GM04504 (cell line): Measurements from ENCODE around the gene RIN2.
A peak's percentile ranks its signal among the peaks of the same experiment; 100 is the strongest.

Source experiments
- DNase-seq: peaks from one replicate; pipeline ENCODE4 v3.0.0-alpha.2; 2012; ENCODE audit warnings: low read depth

Gene RIN2, protein sequence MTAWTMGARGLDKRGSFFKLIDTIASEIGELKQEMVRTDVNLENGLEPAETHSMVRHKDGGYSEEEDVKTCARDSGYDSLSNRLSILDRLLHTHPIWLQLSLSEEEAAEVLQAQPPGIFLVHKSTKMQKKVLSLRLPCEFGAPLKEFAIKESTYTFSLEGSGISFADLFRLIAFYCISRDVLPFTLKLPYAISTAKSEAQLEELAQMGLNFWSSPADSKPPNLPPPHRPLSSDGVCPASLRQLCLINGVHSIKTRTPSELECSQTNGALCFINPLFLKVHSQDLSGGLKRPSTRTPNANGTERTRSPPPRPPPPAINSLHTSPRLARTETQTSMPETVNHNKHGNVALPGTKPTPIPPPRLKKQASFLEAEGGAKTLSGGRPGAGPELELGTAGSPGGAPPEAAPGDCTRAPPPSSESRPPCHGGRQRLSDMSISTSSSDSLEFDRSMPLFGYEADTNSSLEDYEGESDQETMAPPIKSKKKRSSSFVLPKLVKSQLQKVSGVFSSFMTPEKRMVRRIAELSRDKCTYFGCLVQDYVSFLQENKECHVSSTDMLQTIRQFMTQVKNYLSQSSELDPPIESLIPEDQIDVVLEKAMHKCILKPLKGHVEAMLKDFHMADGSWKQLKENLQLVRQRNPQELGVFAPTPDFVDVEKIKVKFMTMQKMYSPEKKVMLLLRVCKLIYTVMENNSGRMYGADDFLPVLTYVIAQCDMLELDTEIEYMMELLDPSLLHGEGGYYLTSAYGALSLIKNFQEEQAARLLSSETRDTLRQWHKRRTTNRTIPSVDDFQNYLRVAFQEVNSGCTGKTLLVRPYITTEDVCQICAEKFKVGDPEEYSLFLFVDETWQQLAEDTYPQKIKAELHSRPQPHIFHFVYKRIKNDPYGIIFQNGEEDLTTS

DNA sequence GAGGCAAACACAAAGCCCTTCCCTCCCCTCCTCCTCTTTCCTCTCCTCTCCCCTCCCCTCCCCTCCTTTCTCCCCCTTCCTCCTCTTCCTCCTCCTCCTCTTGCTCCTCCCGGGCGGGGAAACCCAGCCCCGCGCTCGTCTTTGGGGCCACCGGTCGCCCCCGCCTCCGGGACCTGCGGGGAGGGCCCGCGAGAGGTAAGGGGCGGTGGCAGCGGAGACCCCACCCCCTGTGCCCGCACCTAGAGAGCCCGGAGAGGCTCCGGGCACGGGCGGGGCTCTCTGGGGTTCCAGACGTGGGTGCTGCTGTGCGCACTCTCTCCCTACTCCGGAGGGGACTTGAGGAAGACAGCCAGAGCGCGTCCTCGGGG is at the start of gene RIN2:
TSS of gene RIN2 (plus strand) at position 126 of the 368 bp plus-strand sequence. CDS start 131,344 bp downstream, outside the sequence.
- no peak for DNase-seq

DNA sequence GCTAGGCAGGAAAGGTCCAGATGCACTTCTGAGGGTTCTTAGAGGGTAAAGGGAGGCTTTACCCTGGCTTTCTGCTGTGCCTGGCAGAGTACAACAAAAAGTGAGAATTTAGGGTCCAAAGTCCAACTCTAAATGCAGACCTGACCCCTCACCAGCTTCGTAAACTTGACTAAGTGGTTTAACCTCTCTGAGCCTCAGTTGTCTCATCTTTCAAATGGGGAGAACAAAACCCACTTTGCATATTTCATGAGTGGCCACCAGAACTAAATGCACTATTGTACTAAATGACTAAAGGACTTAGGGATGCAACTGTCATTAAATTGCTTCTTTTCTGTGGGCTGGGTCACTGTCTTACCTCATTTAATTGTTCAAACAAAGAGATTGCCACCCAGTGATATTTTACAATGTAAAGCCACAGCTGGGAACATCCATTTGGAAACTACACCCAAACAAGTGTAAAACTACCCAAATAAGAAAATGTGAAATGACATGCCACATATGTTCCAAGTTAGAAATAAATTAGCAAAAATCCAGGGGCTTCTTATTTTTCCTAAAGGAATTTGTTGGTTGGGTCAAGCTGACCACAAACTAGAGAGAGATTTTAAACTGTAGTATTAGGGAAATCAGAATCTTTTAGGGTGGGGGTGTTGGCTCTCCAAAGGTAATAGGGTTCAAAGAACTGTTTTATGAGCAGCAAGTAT is 48.3 kb upstream of the RIN2 start:
- DNase-seq: no peak

DNA sequence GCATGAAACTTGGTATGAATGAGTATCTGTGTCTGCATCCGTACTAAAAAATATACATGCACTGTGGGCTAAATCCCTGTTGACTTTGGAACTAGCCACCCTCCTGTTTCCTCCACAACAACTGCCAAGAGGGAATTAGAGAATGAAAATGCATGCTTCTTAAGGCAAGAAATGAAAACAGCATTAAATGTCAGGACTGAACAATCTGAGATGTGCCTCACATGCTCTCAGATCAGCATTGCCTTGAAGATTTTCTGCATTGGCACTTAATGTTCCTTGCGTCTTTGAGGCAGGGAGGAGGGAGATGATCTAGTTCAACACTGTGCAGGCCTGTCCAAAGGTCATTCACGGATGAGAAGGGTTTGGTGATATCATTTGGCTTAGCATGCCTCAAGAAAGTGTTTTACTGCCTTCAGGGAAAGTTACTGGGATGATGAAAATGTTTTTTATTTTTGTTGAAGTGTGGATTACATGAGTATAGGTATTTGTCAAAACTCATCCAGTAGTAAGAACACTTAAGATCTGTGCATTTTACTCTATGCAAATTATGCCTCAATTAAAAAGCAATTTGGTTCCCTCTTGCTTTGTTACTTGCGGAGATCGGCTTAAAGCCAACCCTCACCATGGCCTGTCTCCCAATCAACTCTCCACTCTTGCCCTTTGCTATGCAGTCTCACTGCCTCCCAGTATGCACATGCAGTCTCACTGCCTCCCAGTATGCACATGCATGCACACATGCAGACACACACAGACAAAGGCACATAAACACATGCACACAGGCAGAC is 47.5 kb upstream of the RIN2 start:
- DNase-seq: no peak

DNA sequence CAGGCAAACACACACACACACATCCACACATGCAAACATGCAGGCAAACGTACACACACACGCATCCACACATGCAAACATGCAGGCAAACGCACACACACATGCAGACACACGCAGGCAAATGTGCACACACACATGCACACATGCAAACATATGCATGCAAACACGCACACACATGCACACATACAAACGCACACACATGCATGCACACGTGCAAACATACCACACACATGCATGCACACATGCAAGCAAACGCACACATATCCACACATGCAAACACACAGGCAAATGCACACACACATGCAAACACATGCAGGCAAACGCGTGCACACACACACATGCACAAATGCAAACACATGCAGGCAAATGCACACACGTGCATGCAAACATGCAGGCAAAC is 46.9 kb upstream of the RIN2 start:
- DNase-seq: no peak

DNA sequence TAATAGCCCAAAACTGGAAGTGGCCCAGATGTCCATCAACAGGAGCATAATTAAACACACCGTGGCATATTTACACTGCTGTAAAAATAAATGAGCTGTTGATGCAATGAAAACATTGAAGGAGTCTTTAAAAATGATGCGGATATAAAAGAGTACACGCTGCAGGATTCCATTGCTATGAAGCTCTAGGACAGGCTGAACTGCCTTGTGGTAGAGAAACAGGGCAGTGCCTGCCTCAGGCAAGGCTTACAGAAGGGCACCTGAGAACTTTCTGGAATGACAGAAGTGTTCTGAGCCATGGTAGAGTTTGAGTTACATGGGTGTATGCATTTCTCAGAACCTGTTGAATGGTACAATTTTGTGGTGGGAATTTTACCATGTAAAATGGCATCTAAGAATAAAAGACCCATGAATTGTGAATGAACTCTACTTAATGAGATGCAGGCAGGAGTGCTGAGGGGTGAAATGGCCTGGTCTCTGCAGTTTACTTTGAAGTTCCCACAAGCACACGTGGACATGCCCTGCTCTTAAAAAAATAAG is 45.3 kb upstream of the RIN2 start:
- DNase-seq: no peak

DNA sequence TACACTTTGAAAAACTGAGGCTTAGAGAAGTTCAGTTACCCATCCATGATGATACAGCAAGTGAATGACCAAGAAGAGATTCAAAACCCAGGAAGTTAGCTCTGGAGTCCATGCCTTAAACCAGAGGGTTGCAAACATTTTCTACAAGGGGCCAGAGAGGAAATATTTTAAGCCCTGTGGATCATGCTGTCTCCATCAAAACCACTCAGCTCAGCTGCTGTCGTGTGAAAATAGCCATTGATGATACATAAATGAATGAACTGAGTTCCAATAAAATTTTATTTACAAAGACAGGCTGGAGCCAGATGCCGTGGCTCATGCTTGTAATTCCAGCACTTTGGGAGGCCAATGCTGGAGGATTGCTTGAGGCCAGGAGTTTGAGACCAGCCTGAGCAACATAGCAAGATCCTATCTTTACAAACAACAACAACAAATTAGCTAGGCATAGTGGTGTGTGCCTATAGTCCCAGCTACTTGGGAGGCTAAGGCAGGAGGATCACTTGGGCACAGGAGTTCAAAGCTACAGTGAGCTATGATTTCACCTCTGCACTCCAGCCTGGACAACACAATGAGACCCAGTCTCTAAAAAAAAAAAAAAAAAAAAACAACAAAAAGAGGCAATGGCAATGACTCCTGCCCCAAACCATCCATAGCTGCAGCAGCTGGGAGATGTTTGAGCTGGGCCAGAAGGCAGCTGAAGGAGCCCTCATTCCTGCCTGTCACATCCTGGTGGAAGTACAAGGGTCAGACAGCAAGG is 44.1 kb upstream of the RIN2 start:
- DNase-seq: no peak

DNA sequence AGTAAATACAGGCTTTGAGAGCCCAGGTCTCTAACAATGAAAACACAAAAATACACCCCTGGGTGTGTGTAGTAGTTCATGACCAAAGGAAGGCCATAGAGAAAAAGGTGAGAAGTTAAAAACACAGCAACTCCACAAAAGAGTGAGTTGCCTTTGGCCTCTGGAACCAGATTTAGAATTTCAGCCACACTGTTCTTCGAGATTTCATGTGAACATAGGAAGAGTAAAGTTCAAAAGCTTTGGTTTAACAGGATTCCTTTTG is 43.5 kb upstream of the RIN2 start:
- no peak for DNase-seq

DNA sequence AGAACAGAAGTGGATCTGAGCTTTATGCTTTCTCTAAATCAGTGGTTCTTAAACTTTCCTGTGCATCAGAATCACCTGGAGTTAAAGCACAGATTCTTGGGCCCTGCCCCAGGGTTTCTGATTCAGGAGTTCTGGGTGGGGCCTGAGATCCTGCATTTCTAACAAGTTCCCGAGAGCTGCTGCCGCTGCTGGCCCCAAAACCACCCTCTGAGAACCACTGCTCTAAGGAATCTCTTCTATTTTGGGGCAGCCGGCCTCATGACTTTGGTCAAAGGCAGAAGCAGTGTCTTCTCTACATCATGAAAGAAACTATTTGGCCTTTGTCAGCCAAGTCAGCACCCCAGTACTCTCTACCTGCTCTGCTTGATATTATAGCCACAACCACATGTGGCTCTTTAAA is 42.1 kb upstream of the RIN2 start:
- no peak for DNase-seq

DNA sequence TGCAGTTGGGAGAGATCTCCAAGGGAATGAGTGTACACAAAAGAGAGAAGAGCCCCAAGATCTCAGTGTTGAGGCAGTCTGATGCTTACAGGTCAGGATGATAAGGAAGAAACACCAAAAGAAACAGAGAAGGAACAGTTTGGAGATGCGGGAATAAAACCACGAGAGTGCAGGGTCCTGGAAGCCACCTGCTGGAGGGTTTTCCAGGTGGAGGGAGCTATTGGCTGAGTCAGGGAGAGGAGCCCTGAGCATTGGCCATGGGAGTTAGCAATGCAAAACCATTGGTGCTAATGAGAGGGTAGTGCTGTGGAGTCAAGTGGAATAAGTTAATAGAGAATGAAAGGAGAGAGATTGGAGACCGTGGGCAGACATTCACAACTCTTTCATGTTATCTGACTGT is 39.2 kb upstream of the RIN2 start:
- DNase-seq: no peak

DNA sequence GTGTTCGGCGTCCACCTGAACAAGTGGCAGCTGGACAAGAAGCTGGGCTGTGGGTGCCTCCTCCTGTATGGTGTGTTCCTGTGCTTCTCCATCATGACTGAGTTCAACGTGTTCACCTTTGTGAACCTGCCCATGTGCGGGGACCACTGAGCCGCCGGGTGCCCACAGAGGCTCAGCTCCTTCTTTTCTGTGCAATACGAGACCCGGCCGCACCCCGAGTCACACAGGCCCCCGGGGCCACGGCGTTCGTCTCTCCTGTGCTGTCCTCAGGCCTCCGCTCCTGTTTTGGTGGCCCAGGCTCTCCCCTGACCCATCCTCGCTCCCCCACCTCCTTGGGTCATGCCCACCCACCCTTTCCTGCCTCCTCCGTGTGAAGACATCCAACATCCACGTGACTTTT is 37.1 kb upstream of the RIN2 start:
- DNase-seq: no peak

DNA sequence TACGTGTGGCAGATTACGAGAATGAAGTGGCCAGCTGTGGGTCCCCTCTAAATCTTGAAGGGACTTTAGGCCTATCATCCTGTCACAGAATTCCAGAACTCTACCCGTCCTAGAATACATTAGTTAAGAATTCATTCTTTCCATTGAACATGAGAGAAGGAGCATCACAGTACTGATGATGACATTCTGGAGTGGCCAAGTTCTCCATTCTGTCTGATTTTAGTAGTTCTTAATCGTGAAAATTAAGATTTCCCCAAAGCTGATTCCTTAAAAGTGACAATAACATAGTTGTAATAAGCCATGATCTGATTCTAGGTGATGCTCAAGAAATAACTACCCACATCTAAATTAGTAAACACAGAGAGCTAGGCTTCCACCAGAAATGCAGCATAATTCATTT is 35.0 kb upstream of the RIN2 start:
- DNase-seq: no peak

DNA sequence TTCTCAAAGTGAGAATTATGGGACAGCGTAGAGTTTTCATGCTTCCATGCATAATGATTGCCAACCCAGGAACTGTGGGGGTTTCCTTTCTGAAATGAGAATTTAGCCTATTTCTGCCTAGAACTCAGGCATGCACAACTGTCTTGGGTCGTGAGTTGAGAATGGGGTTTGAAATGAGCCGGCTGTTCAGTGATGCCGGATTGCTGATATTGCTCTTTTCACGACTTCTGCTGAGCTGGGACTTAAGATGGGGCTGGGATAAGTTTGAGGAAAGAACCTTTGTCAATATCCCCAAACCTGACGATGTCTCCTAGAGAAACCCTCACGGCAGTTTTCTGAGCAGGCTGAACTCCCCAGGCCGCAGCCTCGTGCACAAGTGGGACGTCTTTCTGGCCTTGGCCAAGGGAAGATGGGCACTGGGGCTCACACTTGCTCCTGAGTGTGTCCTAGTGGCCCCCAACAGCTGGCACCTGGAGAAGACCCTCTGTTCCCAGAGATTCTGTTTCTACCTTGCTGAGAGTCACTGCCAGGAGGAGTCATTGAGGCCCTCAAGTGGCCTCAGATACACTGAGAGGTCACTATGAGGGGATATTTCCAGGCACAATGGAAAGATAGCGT is 34.1 kb upstream of the RIN2 start:
- no peak for DNase-seq

DNA sequence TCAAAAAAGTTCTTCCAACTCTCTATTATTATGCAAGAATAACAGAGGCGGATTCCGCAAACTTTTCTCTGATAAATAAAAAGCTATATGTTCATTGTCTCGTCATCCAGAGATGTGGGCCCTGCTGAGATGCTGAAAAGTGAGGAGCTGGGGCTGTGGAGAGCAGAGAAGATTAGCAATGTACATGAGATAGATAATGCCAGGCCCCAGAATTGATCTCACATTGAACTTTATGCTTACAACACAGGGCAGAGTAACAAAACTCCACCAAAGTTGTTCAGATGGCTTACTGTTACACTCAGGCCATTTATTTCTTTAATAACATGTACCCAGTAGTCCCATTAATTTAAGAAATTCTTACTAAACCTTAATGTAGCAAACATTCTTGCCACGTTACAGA is 32.7 kb upstream of the RIN2 start:
- DNase-seq: no peak

DNA sequence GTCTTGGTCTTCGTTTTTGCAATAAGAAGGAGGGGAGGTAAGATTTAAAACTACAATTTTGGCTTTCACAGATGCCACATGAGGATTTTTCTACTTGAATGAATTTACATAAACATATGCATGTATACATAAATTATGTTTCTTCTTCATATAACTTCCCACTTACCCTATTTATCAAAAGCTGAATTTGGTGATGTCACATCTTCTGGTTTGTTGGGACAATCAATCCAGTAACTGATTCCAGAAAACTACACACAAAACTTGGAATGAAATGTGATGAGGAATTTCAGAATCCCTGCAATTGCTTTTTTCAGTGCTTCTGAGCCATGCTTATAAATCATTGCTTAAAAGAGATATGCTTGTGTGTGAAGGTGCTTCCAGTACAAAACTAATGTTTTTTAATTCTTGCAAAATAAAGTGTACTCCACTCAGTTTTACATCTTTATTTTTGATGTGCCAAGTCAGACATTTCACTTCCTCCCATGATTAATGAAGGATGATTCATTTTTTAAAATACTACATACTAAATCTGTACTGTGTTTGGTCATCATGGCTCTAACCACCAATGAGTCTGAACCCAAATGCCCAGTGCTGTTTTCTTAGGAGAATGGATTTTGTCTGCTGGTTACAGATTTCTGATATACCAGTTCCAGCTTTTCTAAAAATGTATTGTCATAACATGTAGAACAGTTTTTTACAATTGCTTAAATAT is 32.1 kb upstream of the RIN2 start:
- no peak for DNase-seq

DNA sequence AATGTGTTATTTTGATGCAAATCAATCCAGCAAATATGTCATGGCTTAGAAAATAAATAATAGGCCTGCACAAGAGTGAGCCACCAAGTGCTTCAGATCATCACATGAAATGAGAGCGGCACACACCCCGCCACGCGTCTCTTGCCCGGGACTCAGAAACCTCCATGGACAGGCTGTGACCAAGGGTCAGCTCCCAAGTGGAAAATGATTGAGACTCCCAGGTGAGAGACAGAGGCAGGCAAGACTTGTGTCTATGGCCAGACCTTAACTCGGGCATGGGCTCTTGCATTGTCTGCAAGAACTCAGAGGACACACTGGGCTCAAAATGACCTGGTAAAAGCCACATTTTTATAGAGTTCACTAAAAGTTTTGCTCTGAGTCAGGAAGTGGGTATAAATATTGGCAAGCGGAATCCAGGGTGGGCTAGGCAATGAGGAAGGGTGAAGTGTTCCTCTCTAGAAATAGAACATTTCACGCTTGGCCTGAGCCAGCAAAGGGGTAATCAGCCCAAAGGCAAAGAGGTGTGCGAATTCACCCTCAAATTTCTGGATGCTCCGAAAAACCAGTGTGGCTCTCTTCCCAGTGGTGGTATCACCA is 30.7 kb upstream of the RIN2 start:
- DNase-seq: no peak

DNA sequence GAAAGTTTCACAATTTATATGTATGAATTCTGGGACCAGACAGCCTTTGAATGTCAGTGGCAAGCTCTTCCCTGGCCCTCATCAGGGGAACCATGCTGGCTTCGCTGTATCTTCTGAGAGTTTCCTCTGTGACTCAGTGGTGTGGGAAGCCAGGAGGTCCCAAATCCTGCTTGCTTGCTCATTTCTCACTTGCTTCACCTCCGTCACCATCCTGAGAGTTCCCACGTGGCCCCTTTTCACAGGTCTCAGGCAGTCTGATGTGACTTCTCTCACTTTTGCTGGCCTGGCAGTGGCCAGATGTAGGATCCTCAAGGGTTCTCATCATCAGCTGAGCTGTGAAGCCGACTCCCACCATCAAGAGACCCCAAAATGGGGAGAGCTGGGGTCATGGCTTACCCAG is 28.4 kb upstream of the RIN2 start:
- DNase-seq: no peak

DNA sequence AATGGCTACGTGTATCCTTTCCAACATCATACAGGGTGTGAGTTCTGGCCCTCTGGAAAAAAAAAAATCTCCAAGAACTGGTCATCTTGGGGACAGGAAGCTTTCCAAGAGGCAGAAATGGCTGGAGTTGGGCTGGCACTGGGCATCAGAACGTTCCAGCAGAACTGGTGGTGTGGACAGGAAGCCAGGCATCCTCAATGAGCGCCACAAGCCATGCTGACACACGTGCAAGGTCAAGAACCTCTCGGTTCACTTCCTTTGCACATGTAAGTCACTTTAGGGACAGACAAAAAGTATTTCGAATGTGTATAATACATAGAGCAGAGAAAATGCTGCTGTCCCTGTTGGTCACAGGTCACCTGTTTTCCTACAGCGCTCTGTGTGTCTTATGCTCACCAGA is 27.4 kb upstream of the RIN2 start:
- DNase-seq: no peak

DNA sequence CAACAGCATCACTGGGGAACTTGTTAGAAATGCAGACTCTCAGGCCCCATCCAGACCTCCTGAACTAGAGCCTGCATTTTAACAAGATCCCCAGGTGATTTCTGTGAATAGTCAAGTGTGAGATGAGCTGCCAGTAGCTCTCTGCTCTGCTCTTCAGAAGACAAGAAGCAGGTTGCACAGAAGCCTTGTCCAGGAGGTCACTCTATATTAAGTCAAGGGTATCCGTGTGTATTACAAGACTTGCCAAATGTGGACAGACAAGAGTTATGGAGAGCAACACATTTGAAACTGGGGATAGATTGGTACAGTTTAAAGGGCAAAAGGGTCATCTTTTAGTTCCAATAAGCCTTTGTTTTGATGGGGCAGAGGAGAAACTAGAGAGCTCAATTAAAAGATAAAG is 23.2 kb upstream of the RIN2 start:
- no peak for DNase-seq

DNA sequence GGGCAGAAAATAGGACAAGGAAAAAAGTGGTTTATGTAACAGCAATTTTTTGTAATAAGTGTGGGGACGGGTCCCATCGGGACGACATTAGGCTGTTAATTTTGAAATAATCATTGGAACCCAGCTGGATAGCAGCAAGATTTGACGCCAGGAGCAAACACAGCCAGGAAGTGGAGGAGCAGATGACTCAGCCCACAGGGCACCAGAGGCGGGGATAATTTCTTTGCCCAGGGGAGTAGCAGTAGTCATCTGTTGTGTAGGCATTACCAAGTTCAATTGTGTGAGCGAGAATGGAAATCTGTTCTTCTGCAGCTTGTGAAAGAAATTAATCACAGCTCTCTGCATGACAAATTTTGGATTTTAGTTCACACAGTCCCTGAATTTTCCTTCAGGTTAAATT is 22.6 kb upstream of the RIN2 start:
- peak; percentile 65 for DNase-seq

DNA sequence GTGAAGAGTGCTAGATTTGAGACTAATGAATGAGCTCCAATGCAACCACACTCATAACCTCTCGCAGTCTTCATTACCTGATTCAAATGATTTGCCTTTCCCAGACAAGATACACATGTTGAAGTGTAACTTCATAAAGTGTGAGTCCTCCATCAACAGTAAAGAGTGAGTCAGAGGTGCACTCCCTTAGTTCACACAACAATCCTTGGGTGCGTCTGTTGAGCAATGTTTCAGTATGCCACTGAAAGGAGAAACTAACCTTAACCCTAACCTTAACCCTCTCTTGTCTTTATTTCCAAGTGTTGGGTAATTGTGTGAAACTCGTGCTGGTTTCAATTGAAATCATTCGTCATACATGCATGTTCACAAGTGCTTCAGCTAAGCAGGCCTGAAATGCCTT is 21.0 kb upstream of the RIN2 start:
- DNase-seq: peak; percentile 41
